PC-9 (cell line): Measurements from ENCODE around the gene STUB1. TPM values are rescaled to one million over a fixed set of nuclear protein-coding genes. Genes with fewer than 3 reads are reported as not detected.

Experiments used
- BruUV-seq: library from RNA; stranded (reverse); fragments of 400-500 nt; replicated peaks from 2 replicates; lab custom pipeline; 2021; lab: Mats Ljungman, UMichigan
- CTCF ChIA-PET: fragments of 300-600 bp; sonication (Branson Sonifier 250); formaldehyde crosslinking; loops from one replicate; lab custom pipeline; 2022; ENCODE audit warnings: antibody characterized with exemption; lab: Charles Lee
- POLR2A ChIA-PET: fragments of 300-600 bp; sonication (Branson Sonifier 250); formaldehyde crosslinking; loops from one replicate; lab custom pipeline; 2022; ENCODE audit warnings: antibody characterized with exemption; ENCODE audit not compliant: unreplicated experiment; lab: Charles Lee
- DNase-seq, 2 experiments: peaks; one replicate each; pipeline versions ENCODE4 v3.0.0 to v3.0.0-alpha.2; 2015 to 2022; ENCODE audit warnings: mixed read lengths in 1 of 2
- H2AFZ ChIP-seq: fragments of 200-600 bp; sonication (generic); 2 replicates; pipeline ENCODE4 v1.8.1; 2017; ENCODE audit warnings: antibody characterized with exemption
- H3F3A ChIP-seq: fragments of 200-600 bp; sonication (generic); 2 replicates; pipeline ENCODE4 v1.8.1; 2017; ENCODE audit warnings: antibody characterized with exemption, mild to moderate bottlenecking, low read depth; ENCODE audit not compliant: insufficient read depth
- H3K27ac ChIP-seq: fragments of 200-600 bp; sonication (generic); 2 replicates; pipeline ENCODE4 v1.6.1; 2016; ENCODE audit warnings: mixed run types
- H3K27me3 ChIP-seq: fragments of 200-600 bp; sonication (generic); 2 replicates; pipeline ENCODE4 v1.6.1; 2016; ENCODE audit warnings: low read depth, mixed run types; ENCODE audit not compliant: insufficient read depth
- H3K36me3 ChIP-seq: fragments of 200-600 bp; sonication (generic); 2 replicates; pipeline ENCODE4 v1.6.1; 2016; ENCODE audit warnings: low read depth, mixed run types
- H3K4me1 ChIP-seq: fragments of 200-600 bp; sonication (generic); replicated peaks from 2 replicates; pipeline ENCODE4 v1.6.1; 2016; ENCODE audit warnings: mixed run types; ENCODE audit not compliant: insufficient read depth
- H3K4me2 ChIP-seq: fragments of 200-600 bp; sonication (generic); 2 replicates; pipeline ENCODE4 v1.6.1; 2017; ENCODE audit warnings: mixed run types
- H3K4me3 ChIP-seq: fragments of 200-600 bp; sonication (generic); 2 replicates; pipeline ENCODE4 v1.6.1; 2016; ENCODE audit warnings: mixed run types
- H3K79me2 ChIP-seq: fragments of 200-600 bp; sonication (generic); 2 replicates; pipeline ENCODE4 v1.6.1; 2017; ENCODE audit warnings: low read depth, mixed run types
- H3K9me2 ChIP-seq: fragments of 200-600 bp; sonication (generic); 2 replicates; pipeline ENCODE4 v1.8.1; 2017; ENCODE audit warnings: mild to moderate bottlenecking; ENCODE audit not compliant: insufficient read depth
- H3K9me3 ChIP-seq: fragments of 200-600 bp; sonication (generic); 2 replicates; pipeline ENCODE4 v1.8.1; 2016; ENCODE audit warnings: low read depth; ENCODE audit not compliant: insufficient read depth
- H4K20me1 ChIP-seq: fragments of 200-600 bp; sonication (generic); 2 replicates; pipeline ENCODE4 v1.8.1; 2017; ENCODE audit not compliant: insufficient read depth
- EZH2 ChIP-seq: fragments of 200-600 bp; sonication (generic); IDR thresholded peaks from 2 replicates; pipeline ENCODE4 v1.8.0; 2017; ENCODE audit warnings: antibody characterized with exemption, low read depth
- intact Hi-C: fragments of 100-400 bp; cut with micrococcal nuclease; formaldehyde crosslinking; loops from one replicate; pipeline ENCODE4 v1.10.0; 2022; ENCODE audit not compliant: unreplicated experiment
- total RNA-seq: library from RNA; stranded (reverse); gene quantifications from 2 replicates; pipeline ENCODE4 v1.2.3, GENCODE V29; 2021
- TF ChIP-seq, protein P1 (sequence below): fragments of 200-600 bp; sonication (generic); conservative IDR thresholded peaks from 2 replicates; pipeline ENCODE4 v1.6.1; 2017; ENCODE audit warnings: mixed run types, antibody characterized with exemption, mild to moderate bottlenecking, moderate library complexity

The STUB1 gene
- total RNA-seq, 1 experiment from 2014 or later, result 174 TPM

- no peak for DNase-seq
- H4K20me1 ChIP-seq, result peaks cover 4% of the 10 kb centered on the region
- intact Hi-C loops, result no loop called here
- no peaks in the 10 kb centered on the region for H3K9me2 ChIP-seq
- H3K4me3 ChIP-seq, result no peak overlapping the region
- CTCF ChIA-PET, result interaction anchor here (0.7 to 1.1 kb wide), 2 partner anchors 15 to 678 kb away, joined by 3 to 4 read pairs; no protein-coding TSS in a partner anchor
- no peak overlapping the region for H2AFZ ChIP-seq
- no peaks in the 10 kb centered on the region for H3K9me3 ChIP-seq
- TF ChIP-seq, protein P1, sequence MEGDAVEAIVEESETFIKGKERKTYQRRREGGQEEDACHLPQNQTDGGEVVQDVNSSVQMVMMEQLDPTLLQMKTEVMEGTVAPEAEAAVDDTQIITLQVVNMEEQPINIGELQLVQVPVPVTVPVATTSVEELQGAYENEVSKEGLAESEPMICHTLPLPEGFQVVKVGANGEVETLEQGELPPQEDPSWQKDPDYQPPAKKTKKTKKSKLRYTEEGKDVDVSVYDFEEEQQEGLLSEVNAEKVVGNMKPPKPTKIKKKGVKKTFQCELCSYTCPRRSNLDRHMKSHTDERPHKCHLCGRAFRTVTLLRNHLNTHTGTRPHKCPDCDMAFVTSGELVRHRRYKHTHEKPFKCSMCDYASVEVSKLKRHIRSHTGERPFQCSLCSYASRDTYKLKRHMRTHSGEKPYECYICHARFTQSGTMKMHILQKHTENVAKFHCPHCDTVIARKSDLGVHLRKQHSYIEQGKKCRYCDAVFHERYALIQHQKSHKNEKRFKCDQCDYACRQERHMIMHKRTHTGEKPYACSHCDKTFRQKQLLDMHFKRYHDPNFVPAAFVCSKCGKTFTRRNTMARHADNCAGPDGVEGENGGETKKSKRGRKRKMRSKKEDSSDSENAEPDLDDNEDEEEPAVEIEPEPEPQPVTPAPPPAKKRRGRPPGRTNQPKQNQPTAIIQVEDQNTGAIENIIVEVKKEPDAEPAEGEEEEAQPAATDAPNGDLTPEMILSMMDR, result no peak
- no peak for TF ChIP-seq EZH2
- H3F3A ChIP-seq, result peaks cover 15% of the 10 kb centered on the region; the same call in 1 of the 2 replicates
- POLR2A ChIA-PET, result interaction anchor here (0.6 kb wide), 1 partner anchor 270 kb away, joined by 5 read pairs; no protein-coding TSS in a partner anchor
- H3K4me1 ChIP-seq, result peaks cover 2% of the 10 kb centered on the region; the same call in 1 of the 2 replicates
- H3K27me3 ChIP-seq, result no peaks in the 10 kb centered on the region
- no TSS peak for BruUV-seq
- H3K4me2 ChIP-seq, result no peak overlapping the region
- no peaks in the 10 kb centered on the region for H3K36me3 ChIP-seq
- H3K79me2 ChIP-seq, result peaks cover 5% of the 10 kb centered on the region
- H3K27ac ChIP-seq, result no peak overlapping the region
Observed at GRCh38 chr16:675884-676564, 4.2 kb upstream of the STUB1 start.

DNA sequence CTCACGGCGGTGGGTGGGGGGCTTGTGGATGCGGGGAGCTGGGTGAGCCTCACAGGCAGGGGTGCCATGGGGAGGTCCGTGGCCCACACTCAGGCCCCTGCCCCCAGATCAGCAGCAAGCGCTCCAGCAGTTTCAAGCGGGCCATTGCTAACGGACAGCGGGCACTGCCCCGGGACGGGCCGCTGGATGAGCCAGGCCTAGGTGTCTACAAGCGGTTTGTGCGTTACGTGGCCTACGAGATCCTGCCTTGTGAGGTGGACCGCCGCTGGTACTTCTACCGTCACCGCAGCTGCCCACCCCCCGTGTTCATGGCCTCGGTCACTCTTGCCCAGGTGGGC lies 3.7 kb upstream of the STUB1 start:
- Histone ChIP-seq H3K27me3 (no peaks in the 10 kb centered on the region), H3K27ac (no peak overlapping the region), H2AFZ (no peak overlapping the region), H3F3A (peaks cover 17% of the 10 kb centered on the region; the same call in 1 of the 2 replicates), H3K4me2 (no peak overlapping the region), H3K4me1 (peaks cover 7% of the 10 kb centered on the region), H3K9me3 (no peaks in the 10 kb centered on the region), H3K36me3 (no peaks in the 10 kb centered on the region), H4K20me1 (peaks cover 9% of the 10 kb centered on the region), H3K9me2 (no peaks in the 10 kb centered on the region), H3K79me2 (peaks cover 10% of the 10 kb centered on the region), H3K4me3 (no peak overlapping the region)
- no peak for TF ChIP-seq EZH2
- TF ChIP-seq, protein P1, result no peak
- no peak for DNase-seq
- BruUV-seq, result no TSS peak
- ChIA-PET POLR2A (interaction anchor here (0.6 kb wide), 1 partner anchor 271 kb away, joined by 5 read pairs; no protein-coding TSS in a partner anchor), CTCF (interaction anchor here (0.6 to 1.1 kb wide), 3 partner anchors 16 to 678 kb away, joined by 3 to 7 read pairs (median 4); no protein-coding TSS in a partner anchor)
- intact Hi-C loops, result no loop called here

DNA sequence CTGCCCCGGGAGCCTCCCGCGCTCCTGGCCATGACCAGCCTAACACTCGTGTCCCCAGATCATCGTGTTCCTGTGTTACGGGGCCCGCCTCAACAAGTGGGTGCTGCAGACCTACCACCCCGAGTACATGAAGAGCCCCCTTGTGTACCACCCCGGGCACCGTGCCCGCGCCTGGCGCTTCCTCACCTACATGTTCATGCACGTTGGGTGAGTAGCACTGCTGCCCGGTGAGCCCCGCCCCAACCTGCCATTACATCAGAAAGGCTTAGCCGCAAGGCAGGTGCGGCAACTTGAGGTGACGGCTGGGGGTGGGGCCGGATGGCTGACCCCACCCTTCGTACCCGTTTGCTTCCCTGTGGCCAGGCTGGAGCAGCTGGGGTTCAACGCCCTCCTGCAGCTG lies 3.3 kb upstream of the STUB1 start:
- Histone ChIP-seq H3K79me2 (peaks cover 14% of the 10 kb centered on the region), H3K4me2 (no peak overlapping the region), H3K27ac (no peak overlapping the region), H3K9me2 (no peaks in the 10 kb centered on the region), H3F3A (peaks cover 21% of the 10 kb centered on the region; the same call in 1 of the 2 replicates), H4K20me1 (peaks cover 13% of the 10 kb centered on the region), H3K27me3 (no peaks in the 10 kb centered on the region), H3K36me3 (no peaks in the 10 kb centered on the region; the same call in 1 of the 2 replicates), H3K9me3 (no peaks in the 10 kb centered on the region), H2AFZ (no peak overlapping the region), H3K4me1 (peaks cover 11% of the 10 kb centered on the region), H3K4me3 (no peak overlapping the region)
- BruUV-seq, result no TSS peak
- intact Hi-C loops, result loop anchor here (1.0 kb wide), 1 partner anchor 8 kb away; no protein-coding TSS in a partner anchor
- TF ChIP-seq, protein P1, result no peak
- no peak for TF ChIP-seq EZH2
- CTCF ChIA-PET, result interaction anchor here (0.6 kb wide), 1 partner anchor 27 kb away, joined by 7 read pairs; no protein-coding TSS in a partner anchor
- POLR2A ChIA-PET, result no interaction called here
- peak; percentile 60 to 91 for DNase-seq
